SK-N-SH treated with all-trans-retinoic acid at 6 μM for 48 hours (cell line): ENCODE measurements around the gene HCRTR1.

Experiments used
- ATAC-seq: fragments of 200-7000 bp; cut with Tn5 transposase; 3 replicates; pipeline ENCODE4 v1.9.1; 2020; ENCODE audit warnings: mild to moderate bottlenecking, moderate library complexity
- BACH2 ChIP-seq: fragments of 250-450 bp; sonication (Bioruptor Pico); IDR thresholded peaks from 2 replicates; pipeline ENCODE4 v1.9.0; 2021; ENCODE audit warnings: mild to moderate bottlenecking, borderline replicate concordance
- CREB5 ChIP-seq: fragments of 250-450 bp; sonication (Bioruptor Pico); IDR thresholded peaks from 2 replicates; pipeline ENCODE4 v1.5.1; 2020; ENCODE audit warnings: low read depth, mild to moderate bottlenecking, moderate library complexity
- CSDC2 ChIP-seq: fragments of 250-450 bp; sonication (Bioruptor Pico); IDR thresholded peaks from 2 replicates; pipeline ENCODE4 v1.5.0; 2020; ENCODE audit warnings: mild to moderate bottlenecking, moderate library complexity
- ESRRG ChIP-seq: fragments of 250-450 bp; sonication (Bioruptor Pico); IDR thresholded peaks from 2 replicates; pipeline ENCODE4 v1.6.1; 2021; ENCODE audit warnings: mild to moderate bottlenecking
- GLIS3 ChIP-seq: fragments of 250-450 bp; sonication (Bioruptor Pico); IDR thresholded peaks from 2 replicates; pipeline ENCODE4 v1.5.0; 2020; ENCODE audit warnings: mild to moderate bottlenecking, moderate library complexity
- OSR1 ChIP-seq: fragments of 250-450 bp; sonication (Bioruptor Pico); IDR thresholded peaks from 2 replicates; pipeline ENCODE4 v1.8.0; 2022; ENCODE audit warnings: moderate library complexity, mild to moderate bottlenecking, inconsistent platforms
- PATZ1 ChIP-seq: fragments of 250-450 bp; sonication (Bioruptor Pico); IDR thresholded peaks from 2 replicates; pipeline ENCODE4 v1.8.0; 2020; ENCODE audit warnings: mild to moderate bottlenecking, moderate library complexity, borderline replicate concordance
- POU6F1 ChIP-seq: fragments of 250-450 bp; sonication (Bioruptor Pico); IDR thresholded peaks from 2 replicates; pipeline ENCODE4 v1.8.0; 2021; ENCODE audit warnings: low read depth, mild to moderate bottlenecking, moderate library complexity, borderline replicate concordance
- PPARA ChIP-seq: fragments of 250-450 bp; sonication (Bioruptor Pico); IDR thresholded peaks from 2 replicates; pipeline ENCODE4 v1.5.0; 2020; ENCODE audit warnings: mild to moderate bottlenecking, borderline replicate concordance
- RARB ChIP-seq: fragments of 250-450 bp; sonication (Bioruptor Pico); IDR thresholded peaks from 2 replicates; pipeline ENCODE4 v1.8.0; 2021; ENCODE audit warnings: mild to moderate bottlenecking, moderate library complexity
- TCF4 ChIP-seq: fragments of 250-450 bp; sonication (Bioruptor Pico); IDR thresholded peaks from 2 replicates; pipeline ENCODE4 v1.8.0; 2021; ENCODE audit warnings: mild to moderate bottlenecking, moderate library complexity, borderline replicate concordance
- TOX ChIP-seq: fragments of 250-450 bp; sonication (Bioruptor Pico); IDR thresholded peaks from 2 replicates; pipeline ENCODE4 v1.8.0; 2021; ENCODE audit warnings: mild to moderate bottlenecking, moderate library complexity, borderline replicate concordance
- TSHZ2 ChIP-seq: fragments of 250-450 bp; sonication (Bioruptor Pico); IDR thresholded peaks from 2 replicates; pipeline ENCODE4 v1.5.0; 2020; ENCODE audit warnings: mild to moderate bottlenecking, moderate library complexity
- ZC3H10 ChIP-seq: fragments of 250-450 bp; sonication (Bioruptor Pico); IDR thresholded peaks from 2 replicates; pipeline ENCODE4 v1.5.1; 2021; ENCODE audit warnings: mild to moderate bottlenecking, moderate library complexity
- ZFP3 ChIP-seq: fragments of 250-450 bp; sonication (Bioruptor Pico); IDR thresholded peaks from 2 replicates; pipeline ENCODE4 v1.5.0; 2020; ENCODE audit warnings: mild to moderate bottlenecking, moderate library complexity
- ZFP30 ChIP-seq: fragments of 450-650 bp; formaldehyde crosslinking; IDR thresholded peaks from 2 replicates; pipeline ENCODE4 v1.5.0; 2022; ENCODE audit warnings: mild to moderate bottlenecking, moderate library complexity
- ZNF565 ChIP-seq: fragments of 450-650 bp; formaldehyde crosslinking; conservative IDR thresholded peaks from 2 replicates; pipeline ENCODE4 v1.5.0; 2020; ENCODE audit warnings: low read depth, mild to moderate bottlenecking, moderate library complexity
- ZNF70 ChIP-seq: fragments of 450-650 bp; formaldehyde crosslinking; IDR thresholded peaks from 2 replicates; pipeline ENCODE4 v1.5.0; 2020; ENCODE audit warnings: mild to moderate bottlenecking, moderate library complexity

HCRTR1 gene

GRCh38 chr1:31621498-31621820 is 4.0 kb downstream of the HCRTR1 start:
- TF ChIP-seq TOX (CRISPR knock-in tag) (no peak), RARB (CRISPR knock-in tag) (no peak), ESRRG (CRISPR knock-in tag) (no peak)
- ATAC-seq = no peak

- TF ChIP-seq TSHZ2 (CRISPR knock-in tag) (no peak), ZC3H10 (CRISPR knock-in tag) (no peak), ZNF70 (CRISPR knock-in tag) (no peak)
- no peak for ATAC-seq
Measured at GRCh38 chr1:31621847-31622730, 4.6 kb downstream of the HCRTR1 start.

- TF ChIP-seq ZFP30 (no peak), ZNF565 (CRISPR knock-in tag) (no peak), TOX (CRISPR knock-in tag) (no peak), PATZ1 (no peak), ESRRG (CRISPR knock-in tag) (no peak)
- TF ChIP-seq, all 23 proteins: peak for 0
- ATAC-seq = no peak
Measured at GRCh38 chr1:31623365-31623764, 5.9 kb downstream of the HCRTR1 start.

- no peak for TF ChIP-seq POU6F1 (CRISPR knock-in tag)
- TF ChIP-seq GLIS3 (CRISPR knock-in tag) = no peak
- TF ChIP-seq BACH2 = no peak
- no peak for TF ChIP-seq TCF4
- TF ChIP-seq CREB5 (CRISPR knock-in tag) = no peak
- no peak for TF ChIP-seq OSR1 (CRISPR knock-in tag)
- no peak for TF ChIP-seq ZFP3 (CRISPR knock-in tag)
- TF ChIP-seq ZNF565 (CRISPR knock-in tag) = no peak
- TF ChIP-seq CSDC2 = no peak
- no peak for TF ChIP-seq TSHZ2 (CRISPR knock-in tag)
- no peak for TF ChIP-seq ESRRG (CRISPR knock-in tag)
- no peak for TF ChIP-seq ZNF70 (CRISPR knock-in tag)
- no peak for TF ChIP-seq PPARA (CRISPR knock-in tag)
- TF ChIP-seq RARB (CRISPR knock-in tag) = no peak
- TF ChIP-seq PATZ1 = no peak
- TF ChIP-seq, all 23 proteins: peak for 0
- ATAC-seq = no peak
Measured at GRCh38 chr1:31624309-31624708, 6.8 kb downstream of the HCRTR1 start.
